HepG2 (cell line): ENCODE results near the gene C2orf81. TPM values are rescaled to one million over a fixed set of nuclear protein-coding genes. Genes with fewer than 3 reads are reported as not detected.

ENCODE experiments used
- ATAC-seq: fragments of 200-7000 bp; cut with Tn5 transposase; 3 replicates; pipeline ENCODE4 v1.9.1; 2020; ENCODE audit warnings: mild to moderate bottlenecking, moderate library complexity
- BruUV-seq: library from RNA; stranded (reverse); fragments of 400-500 nt; replicated peaks from 2 replicates; lab custom pipeline; 2021; lab: Mats Ljungman, UMichigan
- CTCF ChIA-PET: fragments of 300-600 bp; formaldehyde crosslinking; extraction: SDS; loops from one replicate; lab custom pipeline; 2021; ENCODE audit warnings: low total read pairs, inconsistent platforms, low intra/inter-chr PET ratio; lab: Yijun Ruan, JAX
- POLR2A ChIA-PET: fragments of 350-600 bp; sonication (Branson Sonifier 250); formaldehyde crosslinking; loops from one replicate; lab custom pipeline; 2020; ENCODE audit warnings: antibody characterized with exemption, inconsistent platforms; lab: Yijun Ruan, JAX
- DNase-seq: peaks from one replicate; pipeline ENCODE4 v3.0.0-alpha.2; 2015; ENCODE audit warnings: low spot score
- FAIRE-seq: peaks from 3 replicates; lab custom pipeline; 2011; peaks lifted over from hg19 to GRCh38; lab: Jason Lieb, UNC
- H2AFZ ChIP-seq: one replicate; pipeline ENCODE4 v1.6.1; 2011; ENCODE audit warnings: low read length, inconsistent platforms
- H3K27ac ChIP-seq: fragments of 300-600 bp; 3 replicates; pipeline ENCODE4 v1.8.0; 2011; ENCODE audit warnings: mixed run types, mild to moderate bottlenecking, mixed read lengths, low read length, inconsistent platforms; ENCODE audit not compliant: insufficient read depth; ENCODE audit errors: extremely low read length
- H3K27me3 ChIP-seq, 2 experiments: fragments of 200-600 bp in 1 of 2; 2 replicates in 1 of 2; 3 replicates in 1 of 2; pipeline versions ENCODE4 v1.6.0 to v1.8.0; 2011; ENCODE audit warnings: low read length in 2 of 2, mild to moderate bottlenecking in 2 of 2, moderate library complexity in 2 of 2, inconsistent platforms in 1 of 2; ENCODE audit not compliant: insufficient read depth in 2 of 2, control insufficient read depth in 1 of 2
- H3K36me3 ChIP-seq, 2 experiments: fragments of 200-600 bp in 1 of 2; replicated peaks in 1 of 2; 2 replicates in 1 of 2; 3 replicates in 1 of 2; pipeline versions ENCODE4 v1.5.1 to v1.8.0; 2011; ENCODE audit warnings: low read length in 2 of 2, inconsistent platforms in 1 of 2; ENCODE audit not compliant: insufficient read depth in 2 of 2, control insufficient read depth in 1 of 2
- H3K4me1 ChIP-seq: 2 replicates; pipeline ENCODE4 v1.5.1; 2012; ENCODE audit warnings: low read length, inconsistent platforms; ENCODE audit not compliant: insufficient read depth
- H3K4me2 ChIP-seq: 2 replicates; pipeline ENCODE4 v1.6.0; 2011; ENCODE audit warnings: low read depth, low read length, inconsistent platforms
- H3K4me3 ChIP-seq, 3 experiments: fragments of 200-600 bp in 1 of 3; sonication (generic), shearing (Covaris generic) in 1 of 3; replicated peaks in 1 of 3; 2 replicates each; pipeline ENCODE4 v1.5.1; 2011 to 2016; ENCODE audit warnings: low read length in 3 of 3, inconsistent platforms in 2 of 3, low read depth in 2 of 3, mild to moderate bottlenecking in 2 of 3, control low read depth in 1 of 3, mixed read lengths in 1 of 3; ENCODE audit not compliant: insufficient read depth in 1 of 3
- H3K79me2 ChIP-seq: one replicate; pipeline ENCODE4 v1.6.1; 2011; ENCODE audit warnings: low read length, inconsistent platforms; ENCODE audit not compliant: insufficient read depth
- H3K9ac ChIP-seq: 2 replicates; pipeline ENCODE4 v1.6.0; 2011; ENCODE audit warnings: mild to moderate bottlenecking, low read depth, low read length, inconsistent platforms; ENCODE audit not compliant: insufficient read depth
- H3K9me3 ChIP-seq: 2 replicates; pipeline ENCODE4 v1.5.1; 2012; ENCODE audit warnings: mild to moderate bottlenecking, low read length
- H4K20me1 ChIP-seq: 2 replicates; pipeline ENCODE4 v1.6.0; 2011; ENCODE audit warnings: inconsistent platforms, mild to moderate bottlenecking, low read length, moderate library complexity; ENCODE audit not compliant: insufficient read depth
- DBP ChIP-seq: sonication (generic); formaldehyde crosslinking; IDR thresholded peaks from 2 replicates; pipeline ENCODE4 v1.4.0; 2020; ENCODE audit warnings: missing genetic modification reagents; ENCODE audit errors: not compliant biosample characterization
- HOXA3 ChIP-seq: sonication (generic); formaldehyde crosslinking; IDR thresholded peaks from 2 replicates; pipeline ENCODE4 v1.5.0; 2020; ENCODE audit warnings: missing genetic modification reagents
- KLF13 ChIP-seq: sonication (generic); formaldehyde crosslinking; IDR thresholded peaks from 2 replicates; pipeline ENCODE4 v1.4.0; 2020; ENCODE audit warnings: mild to moderate bottlenecking, missing genetic modification reagents
- LCORL ChIP-seq, 2 experiments: fragments of 450-650 bp in 1 of 2; sonication (generic) in 1 of 2; formaldehyde crosslinking in 1 of 2; IDR thresholded peaks; 2 replicates each; pipeline versions ENCODE4 v1.5.0 to v1.6.1; 2017 to 2020; ENCODE audit warnings: antibody characterized with exemption in 1 of 2, missing genetic modification reagents in 1 of 2
- MAX ChIP-seq: IDR thresholded peaks from 2 replicates; pipeline ENCODE4 v1.6.1; 2012; ENCODE audit warnings: inconsistent platforms
- NCOR1 ChIP-seq: fragments of 200-600 bp; sonication (generic); IDR thresholded peaks from 2 replicates; pipeline ENCODE4 v1.7.0; 2017; ENCODE audit warnings: antibody characterized with exemption, low read length, borderline replicate concordance
- PPARG ChIP-seq: conservative IDR thresholded peaks from 2 replicates; pipeline ENCODE4 v1.6.1; 2016; ENCODE audit warnings: missing biosample characterization, missing genetic modification reagents
- TBL1XR1 ChIP-seq: fragments of 150-350 bp; IDR thresholded peaks from 2 replicates; pipeline ENCODE4 v1.6.1; 2014; ENCODE audit warnings: borderline replicate concordance, low read length; ENCODE audit not compliant: partially characterized antibody
- U2AF2 ChIP-seq: fragments of 200-400 bp; formaldehyde crosslinking; IDR thresholded peaks from 2 replicates; pipeline ENCODE4 v1.6.1; 2017; ENCODE audit warnings: low read depth, mild to moderate bottlenecking, low read length
- ZFP36L1 ChIP-seq: sonication (generic); formaldehyde crosslinking; IDR thresholded peaks from 2 replicates; pipeline ENCODE4 v1.8.0; 2022; ENCODE audit warnings: mild to moderate bottlenecking, missing genetic modification reagents, moderate library complexity
- ZNF136 ChIP-seq: sonication (generic); formaldehyde crosslinking; IDR thresholded peaks from 2 replicates; pipeline ENCODE4 v1.8.1; 2022; ENCODE audit warnings: low read depth, mild to moderate bottlenecking, moderate library complexity, missing genetic modification reagents
- ZNF281 ChIP-seq: sonication (generic); formaldehyde crosslinking; IDR thresholded peaks from 2 replicates; pipeline ENCODE4 v1.4.0; 2020; ENCODE audit warnings: missing genetic modification reagents, borderline replicate concordance
- ZNF615 ChIP-seq: sonication (generic); formaldehyde crosslinking; IDR thresholded peaks from 2 replicates; pipeline ENCODE4 v1.5.0; 2020; ENCODE audit warnings: mild to moderate bottlenecking, missing genetic modification reagents, borderline replicate concordance
- ZNF639 ChIP-seq: conservative IDR thresholded peaks from 2 replicates; pipeline ENCODE4 v1.6.1; 2018; ENCODE audit warnings: missing genetic modification reagents
- ZNF788 ChIP-seq: sonication (generic); formaldehyde crosslinking; IDR thresholded peaks from 2 replicates; pipeline ENCODE4 v1.5.0; 2020; ENCODE audit warnings: mild to moderate bottlenecking, missing genetic modification reagents, borderline replicate concordance
- ZSCAN21 ChIP-seq: sonication (generic); formaldehyde crosslinking; IDR thresholded peaks from 2 replicates; pipeline ENCODE4 v1.8.0; 2022; ENCODE audit warnings: mild to moderate bottlenecking, missing genetic modification reagents, moderate library complexity, borderline replicate concordance
- WGBS: methylation state at CpG from one replicate; pipeline ENCODE4 v1.1.6; 2017; ENCODE audit warnings: low lambda C conversion rate; 5-methylcytosine and 5-hydroxymethylcytosine counted together
- in situ Hi-C: cut with HindIII; loops from 2 replicates; pipeline ENCODE4 v1.10.0; 2017; ENCODE audit warnings: low pct_unique_long_range_greater_than_20kb; ENCODE audit not compliant: extremely low pct_ligation_motif_present
- intact Hi-C: fragments of 100-400 bp; cut with micrococcal nuclease; formaldehyde crosslinking; loops from one replicate; pipeline ENCODE4 v1.10.0; 2022; ENCODE audit not compliant: unreplicated experiment
- polyA plus RNA-seq, 8 experiments: library from polyadenylated mRNA; depleted of rRNA in 3 of 8; stranded (reverse) in 7 of 8; unstranded in 1 of 8; fragments of >200 nt; fragmentation: Illumina TruSeq in 4 of 8; extraction: Trizol in 4 of 8; gene quantifications; 2 replicates each; pipeline versions ENCODE4 v1.2.1 to v1.2.3, GENCODE V29; 2011 to 2016; ENCODE audit warnings: low read depth in 4 of 8, missing spikeins in 1 of 8, mixed read lengths in 1 of 8; ENCODE audit not compliant: insufficient read depth in 1 of 8
- total RNA-seq, 5 experiments: library from RNA; depleted of rRNA; stranded (reverse); fragments of >200 nt; fragmentation: Illumina TruSeq; extraction: Trizol; gene quantifications; 2 replicates each; pipeline ENCODE4 v1.2.3, GENCODE V29; 2016; ENCODE audit warnings: low read depth in 1 of 5

The C2orf81 gene
- total and polyA plus RNA-seq, 2 of the 13 experiments (the other 11 are each of a cell fraction or from before 2014, with no cell fraction given), result 0.15 to 0.17 TPM

- BruUV-seq, result no TSS peak
- H3K79me2 ChIP-seq, result peaks cover 70% of the 10 kb centered on the region
- H3K27me3 ChIP-seq, result no peaks in the 10 kb centered on the region; a peak in 1 of 5 replicates
- intact Hi-C loops, result loop anchor here (1.0 to 2.0 kb wide), 5 partner anchors 10 to 61 kb away; partner anchors contain the start of gene WBP1
- 13% methylated on average over 14 of the region's 14 CpGs for WGBS
- H3K27ac ChIP-seq, result peak overlapping the region; percentile 91
- H2AFZ ChIP-seq, result no peak overlapping the region
- peaks cover 66% of the 10 kb centered on the region for H3K4me1 ChIP-seq
- H3K4me3 ChIP-seq, result peak overlapping the region; percentile 76 to 94 (median 93)
- H3K9ac ChIP-seq, result peak overlapping the region; percentile 91
- peaks cover 49% of the 10 kb centered on the region for H4K20me1 ChIP-seq
- ChIA-PET POLR2A (interaction anchor here (0.5 to 11.6 kb wide), 21 partner anchors 9 to 1405 kb away, joined by 3 to 342 read pairs (median 7); partner anchors contain the start of genes AUP1, C2orf81, CCDC142 and DQX1), CTCF (interaction anchor here (0.6 kb wide), 1 partner anchor 19 kb away, joined by 3 read pairs; the partner anchor contains the start of genes C2orf81 and WDR54)
- in situ Hi-C loops, result no loop called here
- ATAC-seq (peak; percentile 10), FAIRE-seq (no peak), DNase-seq (peak; percentile 60)
- H3K4me2 ChIP-seq, result peak overlapping the region; percentile 95
- no peaks in the 10 kb centered on the region for H3K9me3 ChIP-seq
- peaks cover 23 to 46% of the 10 kb centered on the region in 2 experiments for H3K36me3 ChIP-seq
- TF ChIP-seq NCOR1, result peak; percentile 14; the same call in 1 of the 2 replicates
- 0 out of 2 replicates have a peak, but pooled peaks have one; percentile 1 for TF ChIP-seq KLF13 (CRISPR knock-in tag)
- TF ChIP-seq PPARG (CRISPR knock-in tag), result no peak
- peak; percentile 87; the same call in 1 of the 2 replicates for TF ChIP-seq U2AF2
- TF ChIP-seq ZNF639, result no peak
- no peak for TF ChIP-seq LCORL (IDR thresholded peaks at IDR 0.05)
- TF ChIP-seq LCORL (CRISPR knock-in tag; IDR thresholded peaks at IDR 0.05), result no peak
- no peak for TF ChIP-seq TBL1XR1
- TF ChIP-seq MAX, result no peak
- TF ChIP-seq ZNF615, result 0 out of 2 replicates have a peak, but pooled peaks have one; percentile 56
- TF ChIP-seq HOXA3 (CRISPR knock-in tag), result no peak
- no peak for TF ChIP-seq ZSCAN21
- no peak for TF ChIP-seq DBP
- 0 out of 2 replicates have a peak, but pooled peaks have one; percentile 9 for TF ChIP-seq ZNF136 (CRISPR knock-in tag)
- TF ChIP-seq ZNF281 (CRISPR knock-in tag), result peak; percentile 73
- 0 out of 2 replicates have a peak, but pooled peaks have one; percentile 13 for TF ChIP-seq ZNF788 (CRISPR knock-in tag)
- TF ChIP-seq ZFP36L1 (CRISPR knock-in tag), result no peak
Measured at GRCh38 chr2:74439803-74440377, 18.5 kb upstream of the C2orf81 start.
